Ovary (tissue), 9 donors: ENCODE data around the gene GH2. TPM values are rescaled to one million over a fixed set of nuclear protein-coding genes. Genes with fewer than 3 reads are reported as not detected.

Experiments used
- DNase-seq, 5 donors: peaks; one replicate each; pipeline ENCODE4 v3.0.0-alpha.2; 2019 to 2020
- H3K27ac ChIP-seq, 2 donors: fragments of 200-600 bp; one replicate each; pipeline versions ENCODE4 v1.5.1 to v1.8.0; 2019 to 2022
- H3K27me3 ChIP-seq: fragments of 200-600 bp; one replicate; pipeline ENCODE4 v1.8.0; 2022
- H3K36me3 ChIP-seq: fragments of 200-600 bp; sonication (generic); one replicate; pipeline ENCODE4 v1.5.1; 2019
- H3K4me1 ChIP-seq: one replicate; pipeline ENCODE4 v1.8.1; 2013; ENCODE audit warnings: mild to moderate bottlenecking, moderate library complexity; ENCODE audit not compliant: insufficient read depth
- H3K4me3 ChIP-seq: fragments of 200-600 bp; sonication (generic); one replicate; pipeline ENCODE4 v1.5.1; 2017
- H3K9me3 ChIP-seq, 2 donors: fragments of 200-600 bp in 1 of 2; sonication (generic) in 1 of 2; one replicate each; pipeline versions ENCODE4 v1.5.1 to v1.8.1; 2013 to 2019; ENCODE audit warnings: mild to moderate bottlenecking in 1 of 2, moderate library complexity in 1 of 2
- EP300 ChIP-seq: sonication (generic); formaldehyde crosslinking; IDR thresholded peaks from one replicate; pipeline ENCODE4 v1.6.1; 2017; ENCODE audit warnings: antibody characterized with exemption
- POLR2A ChIP-seq: fragments of 450-650 bp; IDR thresholded peaks from one replicate; pipeline ENCODE4 v1.6.1; 2017; ENCODE audit warnings: antibody characterized with exemption, mild to moderate bottlenecking, moderate library complexity
- WGBS, 3 donors: extraction: QIAGEN DNeasy Blood & Tissue Kit in 1 of 3; methylation state at CpG; one replicate each; pipeline versions ENCODE4 v1.1.5 to v1.1.7; 2013 to 2017; 5-methylcytosine and 5-hydroxymethylcytosine counted together
- intact Hi-C, 4 donors: fragments of 100-400 bp; cut with DNase I; formaldehyde crosslinking; loops; one replicate each; pipeline versions ENCODE4 v1.11.0 to v1.15.1; 2022 to 2023
- polyA plus RNA-seq, 2 donors: library from polyadenylated mRNA; stranded (reverse); fragments of 200-250 nt in 1 of 2; fragments of 350-450 nt in 1 of 2; fragmentation: Illumina TruSeq in 1 of 2; extraction: RNeasy Lipid Tissue Mini Kit (QIAGEN cat#74804) in 1 of 2; gene quantifications; one replicate each; pipeline ENCODE4 v1.2.3, GENCODE V29; 2013 to 2014
- total RNA-seq, 7 donors: library from RNA; depleted of rRNA in 2 of 7; stranded (reverse); fragments of >200 nt in 2 of 7; fragmentation: NEBNext Ultra II Directional in 3 of 7; extraction: Animal tissue kit (Norgen Biotek cat#: 25700) in 3 of 7; gene quantifications; one replicate each; pipeline versions ENCODE4 v1.1.0 to v1.2.4, GENCODE V29; 2016 to 2023
- TF ChIP-seq, protein P1 (sequence below), 3 donors: fragments of 450-650 bp in 2 of 3; fragments of 200-600 bp in 1 of 3; IDR thresholded peaks; one replicate each; pipeline versions ENCODE4 v1.5.1 to v1.8.0; 2016 to 2022; ENCODE audit warnings: antibody characterized with exemption in 3 of 3, mild to moderate bottlenecking in 1 of 3
- donor health status: DM: no; HTN: no; CAD: no; lungs with moderate emphysema.
- donor health status: DM: no; HTN: no; CAD: no.
- donor health status: Bipolar disorder and iron deficiency.
- donor health status: DM: yes; HTN: yes; CAD: no.
- donor health status: DM: no; HTN: no; CAD: no.
- donor health status: DM: yes; HTN: yes; CAD: no.

Gene GH2
- total and polyA plus RNA-seq, 9 donors, result not detected

DNA sequence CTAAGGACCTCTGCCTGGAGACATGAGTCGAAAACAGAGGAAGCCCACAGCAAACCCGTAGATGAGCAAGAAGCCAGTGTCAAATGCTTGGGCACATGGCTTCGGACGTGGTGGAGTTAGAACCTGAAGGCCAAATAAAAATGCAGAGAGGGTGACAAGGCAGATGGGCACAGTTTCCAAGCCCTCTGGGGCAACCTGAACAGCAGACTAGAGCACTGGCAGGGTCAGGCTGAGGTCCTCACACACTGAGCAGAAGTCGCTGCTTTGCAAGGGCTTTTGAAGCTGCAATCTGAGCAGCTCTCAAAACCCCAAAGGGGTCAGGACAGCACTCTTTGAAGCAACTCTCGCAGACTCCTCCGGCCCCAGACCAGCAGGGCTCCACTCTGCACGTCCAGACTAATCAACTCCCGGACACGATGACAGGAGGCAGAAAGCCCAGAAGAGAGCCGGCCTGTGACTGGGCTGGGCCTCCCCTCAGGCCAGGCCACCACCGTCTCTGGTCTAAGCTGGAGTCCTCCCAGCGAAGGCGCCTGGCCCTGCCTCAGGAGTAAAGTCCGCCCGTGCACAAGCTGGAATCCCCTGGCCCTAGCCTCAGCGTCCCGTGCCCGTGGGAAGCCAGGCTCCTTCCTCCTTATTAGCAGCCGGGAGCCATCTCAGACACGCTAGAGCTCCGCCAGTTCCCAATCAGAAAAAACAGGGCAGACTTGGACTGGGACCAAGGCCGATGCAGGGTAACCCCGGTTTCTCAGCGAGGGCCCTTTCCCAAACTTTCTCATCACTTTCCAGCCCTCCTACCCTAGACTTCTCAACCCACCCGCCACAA lies 40.2 kb downstream of the GH2 start:
- no peaks in the 10 kb centered on the region for H3K36me3 ChIP-seq
- 2 to 4% (median 3%) methylated on average over 23 to 26 of the region's 26 CpGs for WGBS, 3 donors
- peaks cover 25% of the 10 kb centered on the region for H3K4me1 ChIP-seq
- no peaks in the 10 kb centered on the region for H3K27me3 ChIP-seq
- intact Hi-C loops, result loop anchor here in 1 of 4 donors (2.0 kb wide), 1 partner anchor 15 kb away; the partner anchor contains the start of genes FTSJ3 and PSMC5
- peak; percentile 60 to 75 (median 72) for DNase-seq
- H3K27ac ChIP-seq, result peak overlapping the region; percentile 72 to 88
- no peak for TF ChIP-seq POLR2A
- no peak for TF ChIP-seq EP300
- TF ChIP-seq, protein P1, sequence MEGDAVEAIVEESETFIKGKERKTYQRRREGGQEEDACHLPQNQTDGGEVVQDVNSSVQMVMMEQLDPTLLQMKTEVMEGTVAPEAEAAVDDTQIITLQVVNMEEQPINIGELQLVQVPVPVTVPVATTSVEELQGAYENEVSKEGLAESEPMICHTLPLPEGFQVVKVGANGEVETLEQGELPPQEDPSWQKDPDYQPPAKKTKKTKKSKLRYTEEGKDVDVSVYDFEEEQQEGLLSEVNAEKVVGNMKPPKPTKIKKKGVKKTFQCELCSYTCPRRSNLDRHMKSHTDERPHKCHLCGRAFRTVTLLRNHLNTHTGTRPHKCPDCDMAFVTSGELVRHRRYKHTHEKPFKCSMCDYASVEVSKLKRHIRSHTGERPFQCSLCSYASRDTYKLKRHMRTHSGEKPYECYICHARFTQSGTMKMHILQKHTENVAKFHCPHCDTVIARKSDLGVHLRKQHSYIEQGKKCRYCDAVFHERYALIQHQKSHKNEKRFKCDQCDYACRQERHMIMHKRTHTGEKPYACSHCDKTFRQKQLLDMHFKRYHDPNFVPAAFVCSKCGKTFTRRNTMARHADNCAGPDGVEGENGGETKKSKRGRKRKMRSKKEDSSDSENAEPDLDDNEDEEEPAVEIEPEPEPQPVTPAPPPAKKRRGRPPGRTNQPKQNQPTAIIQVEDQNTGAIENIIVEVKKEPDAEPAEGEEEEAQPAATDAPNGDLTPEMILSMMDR (IDR thresholded peaks at IDR 0.05), result no peak
- H3K4me3 ChIP-seq, result peak overlapping the region; percentile 100
- no peaks in the 10 kb centered on the region for H3K9me3 ChIP-seq

DNA sequence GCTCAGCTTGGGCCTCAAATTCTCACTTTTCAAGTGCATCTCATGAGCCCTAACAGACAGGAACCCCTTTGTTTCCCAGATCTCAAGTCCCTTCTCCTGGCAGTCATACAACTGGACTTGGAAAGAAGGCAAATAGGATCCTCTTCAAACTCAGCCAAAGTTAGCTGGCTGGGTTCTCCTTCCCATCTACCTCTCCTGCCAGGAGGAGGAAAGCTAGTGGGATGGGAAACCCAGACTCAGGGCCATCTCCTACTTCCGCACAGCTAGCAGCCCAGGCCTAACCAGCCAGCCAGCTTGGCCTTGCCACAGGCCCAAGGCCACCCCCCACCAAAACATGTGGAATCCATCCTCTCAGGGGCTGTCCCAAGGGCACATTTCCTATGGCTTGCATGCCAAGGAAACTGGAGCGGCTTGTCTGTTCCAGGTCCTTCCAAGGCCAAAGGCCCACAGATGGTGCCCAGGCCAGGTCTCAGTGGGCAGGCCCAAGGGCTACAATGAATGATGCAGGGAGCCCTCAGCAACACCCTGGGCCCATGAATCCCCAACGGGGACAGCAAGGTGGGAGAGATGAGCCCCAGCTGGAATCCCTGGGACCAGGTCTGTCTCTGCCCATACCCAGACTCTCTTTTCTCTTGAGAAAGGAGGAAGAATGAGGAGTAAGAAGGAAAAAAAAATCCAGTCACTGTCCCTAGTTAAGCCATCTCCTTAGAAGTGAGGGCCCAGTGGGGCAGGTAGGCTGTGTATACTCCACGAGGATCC lies 41.0 kb downstream of the GH2 start:
- intact Hi-C loops, result no loop called here
- DNase-seq, result peak in 3 of 5 donors; percentile 28 to 57 (median 38)
- TF ChIP-seq POLR2A (no peak), EP300 (no peak)
- TF ChIP-seq, protein P1 (IDR thresholded peaks at IDR 0.05), result no peak

DNA sequence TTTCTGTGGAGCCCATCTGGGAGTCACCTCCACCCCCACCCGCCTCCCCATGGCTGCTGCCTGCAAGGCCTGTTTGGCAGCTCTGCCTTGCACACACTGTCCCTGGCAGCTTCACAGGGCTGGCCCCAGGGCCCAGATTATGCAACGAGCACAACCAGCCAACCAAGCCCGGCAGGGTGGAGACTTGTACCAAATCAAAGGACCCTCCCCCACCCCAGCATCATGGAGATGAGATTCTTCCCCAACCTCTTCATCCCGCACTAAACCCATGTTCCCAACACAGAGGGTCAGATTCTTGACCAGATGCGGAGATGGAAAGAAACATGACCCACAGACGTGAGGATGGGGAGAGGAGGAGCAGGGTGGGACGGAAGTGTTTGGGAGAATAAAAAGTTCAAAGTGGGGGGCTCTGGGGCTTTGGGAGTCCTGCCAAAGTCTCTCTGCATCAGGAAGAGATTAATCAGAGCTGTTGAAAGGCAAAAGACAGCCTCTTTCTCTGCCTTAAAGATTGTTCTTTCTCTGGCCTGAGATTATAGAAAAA lies 43.0 kb downstream of the GH2 start:
- H3K4me1 ChIP-seq, result peaks cover 24% of the 10 kb centered on the region
- TF ChIP-seq EP300 (peak; percentile 41), POLR2A (no peak)

More for the DNA sequence above, 41.0 kb downstream of the GH2 start:
- Histone ChIP-seq H3K27ac (peak overlapping the region in 1 of 2 donors; percentile 72), H3K4me3 (peak overlapping the region; percentile 100), H3K36me3 (no peaks in the 10 kb centered on the region), H3K27me3 (no peaks in the 10 kb centered on the region), H3K9me3 (no peaks in the 10 kb centered on the region), H3K4me1 (peaks cover 25% of the 10 kb centered on the region)
- WGBS, 3 donors, result 19 to 25% (median 24%) methylated on average over 4 of the region's 4 CpGs

DNA sequence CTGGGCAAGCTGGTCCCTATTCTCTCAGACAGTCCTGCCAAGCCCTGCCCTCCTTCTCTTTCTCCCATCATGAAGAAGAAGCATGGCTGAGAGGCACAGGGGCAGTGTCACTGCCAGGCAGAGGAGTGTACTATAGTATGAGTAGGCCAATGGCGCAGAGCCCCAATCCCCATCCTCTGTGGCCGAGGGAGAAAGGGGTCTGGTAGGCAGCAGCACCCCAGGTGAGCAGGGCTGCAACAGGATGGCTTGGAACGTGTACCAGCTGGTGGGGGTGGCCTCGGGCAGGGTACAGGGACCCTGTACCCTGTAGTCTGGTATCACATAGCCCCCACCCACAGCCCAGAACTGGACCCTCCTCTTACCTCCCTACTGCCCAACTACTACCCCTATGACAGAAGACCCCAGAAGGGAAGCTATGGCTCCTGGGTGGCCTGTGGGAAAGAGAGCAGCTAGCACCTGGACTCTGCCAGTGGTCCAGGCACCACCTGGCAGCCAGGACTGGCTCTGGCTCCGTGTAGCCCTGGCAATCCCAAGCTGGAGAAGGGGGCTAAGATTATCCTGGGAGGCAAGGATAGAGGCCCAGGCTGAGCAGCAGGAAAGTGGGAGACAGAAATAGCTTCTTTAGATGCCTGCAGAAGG lies 43.7 kb downstream of the GH2 start:
- Histone ChIP-seq H3K36me3 (no peaks in the 10 kb centered on the region), H3K27ac (no peak overlapping the region), H3K4me1 (peaks cover 24% of the 10 kb centered on the region), H3K27me3 (no peaks in the 10 kb centered on the region), H3K4me3 (no peak overlapping the region), H3K9me3 (no peaks in the 10 kb centered on the region)
- 60 to 74% (median 67%) methylated on average over 4 to 5 of the region's 5 CpGs for WGBS, 3 donors
- no peak for DNase-seq
- intact Hi-C loops, result loop anchor here in 1 of 4 donors (10.0 kb wide), 1 partner anchor 63 kb away; the partner anchor contains the start of genes CCDC47 and DDX42
- TF ChIP-seq EP300 (no peak), POLR2A (no peak)
- TF ChIP-seq, protein P1 (IDR thresholded peaks at IDR 0.05), result no peak

More for the DNA sequence above, 43.0 kb downstream of the GH2 start:
- 18 to 31% (median 20%) methylated on average over 7 of the region's 7 CpGs for WGBS, 3 donors
- peak; percentile 79 to 96 (median 94) for DNase-seq
- no peak overlapping the region for H3K27ac ChIP-seq
- intact Hi-C loops, result loop anchor here in 1 of 4 donors (10.0 kb wide), 1 partner anchor 64 kb away; the partner anchor contains the start of genes CCDC47 and DDX42
- peak overlapping the region; percentile 6 for H3K4me3 ChIP-seq
- H3K36me3 ChIP-seq, result no peaks in the 10 kb centered on the region
- no peaks in the 10 kb centered on the region for H3K27me3 ChIP-seq
- no peaks in the 10 kb centered on the region for H3K9me3 ChIP-seq
